ENCODE measurements around the gene AP3B1. TPM values are rescaled to one million over a fixed set of nuclear protein-coding genes. Genes with fewer than 3 reads are reported as not detected.
A peak's percentile ranks its signal among the peaks of the same experiment; 100 is the strongest.

AP3B1 gene
- total and polyA plus RNA-seq, 2 donors (not counting 3 experiments of a cell fraction or from before 2014, with no cell fraction given): 31.6 to 46.7 TPM

DNA sequence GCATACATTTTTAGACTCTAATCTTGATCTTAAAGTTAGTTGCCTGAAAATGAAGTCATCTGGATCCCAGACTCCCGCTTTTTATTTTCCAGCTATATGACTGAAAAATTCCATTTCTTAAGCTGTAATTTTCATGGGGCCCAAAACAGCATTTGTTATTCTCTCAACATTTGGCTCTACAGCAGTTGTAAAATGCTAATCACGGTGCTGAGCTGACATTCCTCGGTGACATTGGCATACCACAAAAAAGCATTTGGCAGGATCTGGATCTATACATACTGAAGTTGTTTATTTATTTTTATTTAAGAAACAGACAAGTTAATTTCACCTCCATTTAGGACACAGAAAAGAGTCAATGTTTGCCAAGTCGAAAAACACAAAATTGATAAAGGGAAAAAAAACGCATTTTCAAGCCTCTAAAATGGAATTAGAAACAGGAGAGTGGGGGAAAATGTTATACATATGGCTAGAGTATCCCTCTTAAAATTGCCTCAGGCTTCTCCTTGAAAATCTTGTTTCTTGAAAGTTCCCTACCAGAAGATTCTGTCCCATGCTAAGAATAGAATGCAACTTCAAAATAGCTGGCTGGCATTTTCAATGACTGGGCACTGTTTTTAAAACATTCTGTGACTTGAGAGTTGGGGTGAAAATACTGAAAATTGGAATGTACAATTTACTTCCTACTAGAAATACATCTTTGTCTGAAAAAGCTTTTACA lies 310.9 kb downstream of the AP3B1 start:
- no peaks in the 10 kb centered on the region for H4K20me1 ChIP-seq (replicated peaks; ENCODE audit: control insufficient read depth, extremely low read depth, insufficient read depth, low read length)
- no peak overlapping the region for H3K9ac ChIP-seq (replicated peaks; ENCODE audit: extremely low read depth, insufficient read depth, low read length)
- TF ChIP-seq CTCF (IDR thresholded peaks at IDR 0.05; ENCODE audit: extremely low read depth in 1 of 2, insufficient read depth in 1 of 2, low read depth in 1 of 2, low read length in 2 of 2) (no peak), EZH2 (IDR thresholded peaks at IDR 0.05; ENCODE audit: borderline replicate concordance, low read depth, low read length, severe bottlenecking) (peak; percentile 15)
- H3K79me2 ChIP-seq (ENCODE audit: control insufficient read depth, insufficient read depth, low read length): no peaks in the 10 kb centered on the region
- CTCF ChIA-PET: interaction anchor here (1.0 kb wide), 1 partner anchor 12 kb away, joined by 4 read pairs; no protein-coding TSS in a partner anchor
- intact Hi-C loops (cut with micrococcal nuclease) (no loop called here), dilution Hi-C loops (cut with MboI; ENCODE audit: extremely low pct_ligation_motif_present, low sequenced_read_pairs) (no loop called here)
- no peak overlapping the region for H2AFZ ChIP-seq (ENCODE audit: low read depth, low read length)
- DNase-seq (ENCODE audit: low read depth, low spot score) (no peak), FAIRE-seq (no peak)
- H3K27me3 ChIP-seq (ENCODE audit: control insufficient read depth in 2 of 2, insufficient read depth in 2 of 2, low read length in 2 of 2): peaks cover 18 to 51% of the 10 kb centered on the region in 2 experiments
- no peak overlapping the region for H3K4me3 ChIP-seq (replicated peaks in 1 of 3; ENCODE audit: insufficient read depth in 1 of 3, low read depth in 1 of 3, low read length in 3 of 3)
- H3K9me1 ChIP-seq (replicated peaks; ENCODE audit: control insufficient read depth, extremely low read depth, insufficient read depth, low read length): no peaks in the 10 kb centered on the region
- H3K4me2 ChIP-seq (ENCODE audit: insufficient read depth, low read length): no peak overlapping the region
- no peak overlapping the region for H3K27ac ChIP-seq (ENCODE audit: insufficient read depth, low read depth, low read length)
- H3K4me1 ChIP-seq (ENCODE audit: control insufficient read depth, extremely low read depth, insufficient read depth, low read length): no peaks in the 10 kb centered on the region
- BruUV-seq (replicated peaks): no TSS peak
- POLR2A ChIA-PET: no interaction called here
- H3K36me3 ChIP-seq (ENCODE audit: control insufficient read depth in 2 of 2, extremely low read depth in 1 of 2, insufficient read depth in 2 of 2, low read length in 2 of 2): peaks cover 0 to 2% of the 10 kb centered on the region in 2 experiments
- no peaks in the 10 kb centered on the region for H3K9me3 ChIP-seq (replicated peaks; ENCODE audit: control insufficient read depth, insufficient read depth, low read length)

DNA sequence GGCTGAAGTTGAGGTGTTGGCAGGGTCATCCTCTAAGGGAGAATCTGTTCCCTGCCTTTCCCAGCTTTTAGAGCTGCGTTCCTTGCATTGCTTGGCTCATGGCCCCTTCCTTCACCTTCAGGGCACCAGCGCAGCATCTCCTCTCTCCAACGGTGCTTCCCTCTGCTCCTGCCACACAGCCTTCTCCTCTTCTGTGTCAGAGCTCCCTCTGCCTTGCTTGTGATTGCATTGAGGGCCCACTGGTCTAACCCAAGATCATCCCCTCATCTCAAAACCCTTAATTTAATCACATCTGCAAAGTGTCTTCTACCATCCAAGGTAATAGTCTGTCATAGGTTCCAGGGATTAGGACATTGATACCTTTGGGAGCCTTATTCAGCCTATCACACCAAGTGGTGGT lies 312.7 kb downstream of the AP3B1 start:
- intact Hi-C loops (cut with micrococcal nuclease): no loop called here
- H3K9me1 ChIP-seq (replicated peaks; ENCODE audit: control insufficient read depth, extremely low read depth, insufficient read depth, low read length): no peaks in the 10 kb centered on the region
- no peak for FAIRE-seq
- dilution Hi-C loops (cut with MboI; ENCODE audit: extremely low pct_ligation_motif_present, low sequenced_read_pairs): no loop called here
- H2AFZ ChIP-seq (ENCODE audit: low read depth, low read length): no peak overlapping the region
- H3K36me3 ChIP-seq (ENCODE audit: control insufficient read depth in 2 of 2, extremely low read depth in 1 of 2, insufficient read depth in 2 of 2, low read length in 2 of 2): no peaks in the 10 kb centered on the region
- H3K79me2 ChIP-seq (ENCODE audit: control insufficient read depth, insufficient read depth, low read length): no peaks in the 10 kb centered on the region
- H3K9ac ChIP-seq (replicated peaks; ENCODE audit: extremely low read depth, insufficient read depth, low read length): no peak overlapping the region
- ChIA-PET CTCF (interaction anchor here (0.7 to 1.1 kb wide), 2 partner anchors 113 to 319 kb away, joined by 3 read pairs; no protein-coding TSS in a partner anchor), POLR2A (no interaction called here)
- no peak overlapping the region for H3K27ac ChIP-seq (ENCODE audit: insufficient read depth, low read depth, low read length)
- H3K4me2 ChIP-seq (ENCODE audit: insufficient read depth, low read length): no peak overlapping the region
- TF ChIP-seq POLR2A (IDR thresholded peaks at IDR 0.05; ENCODE audit: low read depth, low read length) (no peak), MYC (IDR thresholded peaks at IDR 0.05; ENCODE audit: low read depth, low read length) (no peak), FOS (IDR thresholded peaks at IDR 0.05; ENCODE audit: borderline replicate concordance, insufficient read depth, low read length) (no peak), CTCF (IDR thresholded peaks at IDR 0.05; ENCODE audit: extremely low read depth in 1 of 2, insufficient read depth in 1 of 2, low read depth in 1 of 2, low read length in 2 of 2) (no peak), POLR2AphosphoS5 (IDR thresholded peaks at IDR 0.05; ENCODE audit: insufficient read depth, low read depth, low read length) (no peak), EZH2 (IDR thresholded peaks at IDR 0.05; ENCODE audit: borderline replicate concordance, low read depth, low read length, severe bottlenecking) (no peak), JUN (IDR thresholded peaks at IDR 0.05; ENCODE audit: borderline replicate concordance, insufficient read depth, insufficient read length, low read depth) (no peak), GATA2 (IDR thresholded peaks at IDR 0.05; ENCODE audit: insufficient read depth, insufficient read length, low read depth, low read length) (no peak)
- TF ChIP-seq, protein P1, sequence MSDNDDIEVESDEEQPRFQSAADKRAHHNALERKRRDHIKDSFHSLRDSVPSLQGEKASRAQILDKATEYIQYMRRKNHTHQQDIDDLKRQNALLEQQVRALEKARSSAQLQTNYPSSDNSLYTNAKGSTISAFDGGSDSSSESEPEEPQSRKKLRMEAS (IDR thresholded peaks at IDR 0.05; ENCODE audit: insufficient read depth, insufficient read length): no peak
- no peak for DNase-seq (ENCODE audit: low read depth, low spot score)
- no peaks in the 10 kb centered on the region for H4K20me1 ChIP-seq (replicated peaks; ENCODE audit: control insufficient read depth, extremely low read depth, insufficient read depth, low read length)
- no TSS peak for BruUV-seq (replicated peaks)
- peaks cover 20 to 58% of the 10 kb centered on the region in 2 experiments for H3K27me3 ChIP-seq (ENCODE audit: control insufficient read depth in 2 of 2, insufficient read depth in 2 of 2, low read length in 2 of 2)
- H3K4me3 ChIP-seq (replicated peaks in 1 of 3; ENCODE audit: insufficient read depth in 1 of 3, low read depth in 1 of 3, low read length in 3 of 3): no peak overlapping the region
- no peaks in the 10 kb centered on the region for H3K4me1 ChIP-seq (ENCODE audit: control insufficient read depth, extremely low read depth, insufficient read depth, low read length)
- no peaks in the 10 kb centered on the region for H3K9me3 ChIP-seq (replicated peaks; ENCODE audit: control insufficient read depth, insufficient read depth, low read length)

Data from endothelial cell of umbilical vein (primary cell).